GM23338 (cell line): ENCODE results near the gene SLA2. TPM values are rescaled to one million over a fixed set of nuclear protein-coding genes. Genes with fewer than 3 reads are reported as not detected.

Experiments used
- ATAC-seq: fragments of 200-7000 bp; cut with Tn5 transposase; 3 replicates; pipeline ENCODE4 v1.9.1; 2020
- DNase-seq: peaks from one replicate; pipeline ENCODE4 v3.0.0-alpha.2; 2015; ENCODE audit warnings: low spot score
- H2AFZ ChIP-seq: fragments of 200-600 bp; sonication (generic); 2 replicates; pipeline ENCODE4 v1.8.0; 2016; ENCODE audit warnings: antibody characterized with exemption, mild to moderate bottlenecking, moderate library complexity
- H3F3A ChIP-seq: fragments of 200-600 bp; sonication (generic); replicated peaks from 2 replicates; pipeline ENCODE4 v1.8.0; 2017; ENCODE audit warnings: antibody characterized with exemption, mixed run types, low read depth
- H3K27ac ChIP-seq: fragments of 200-600 bp; sonication (generic); 2 replicates; pipeline ENCODE4 v1.6.1; 2016; ENCODE audit warnings: low read depth
- H3K27me3 ChIP-seq: fragments of 200-600 bp; sonication (generic); 2 replicates; pipeline ENCODE4 v1.8.0; 2016; ENCODE audit warnings: mild to moderate bottlenecking, mixed run types, moderate library complexity; ENCODE audit not compliant: insufficient read depth
- H3K36me3 ChIP-seq: fragments of 200-600 bp; sonication (generic); 2 replicates; pipeline ENCODE4 v1.8.0; 2016; ENCODE audit warnings: mild to moderate bottlenecking; ENCODE audit not compliant: insufficient read depth
- H3K4me1 ChIP-seq: fragments of 200-600 bp; sonication (generic); 2 replicates; pipeline ENCODE4 v1.8.0; 2016; ENCODE audit warnings: mild to moderate bottlenecking, moderate library complexity; ENCODE audit not compliant: insufficient read depth
- H3K4me2 ChIP-seq: fragments of 200-600 bp; sonication (generic); 2 replicates; pipeline ENCODE4 v1.7.1; 2017; ENCODE audit warnings: mixed run types
- H3K4me3 ChIP-seq: fragments of 200-600 bp; sonication (generic); 2 replicates; pipeline ENCODE4 v1.6.1; 2016; ENCODE audit warnings: mixed run types
- H3K79me2 ChIP-seq: fragments of 200-600 bp; sonication (generic); replicated peaks from 2 replicates; pipeline ENCODE4 v1.8.0; 2017; ENCODE audit warnings: mild to moderate bottlenecking; ENCODE audit not compliant: insufficient read depth
- H3K9me2 ChIP-seq: fragments of 200-600 bp; sonication (generic); 2 replicates; pipeline ENCODE4 v1.8.0; 2017; ENCODE audit not compliant: insufficient read depth
- H4K20me1 ChIP-seq: fragments of 200-600 bp; sonication (generic); replicated peaks from 2 replicates; pipeline ENCODE4 v1.8.0; 2017; ENCODE audit warnings: mild to moderate bottlenecking; ENCODE audit not compliant: insufficient read depth
- H3K27ac Mint-ChIP-seq: 2 replicates; pipeline ENCODE4 v1.8.0; 2020; ENCODE audit warnings: inconsistent platforms, mild to moderate bottlenecking, moderate library complexity, mixed read lengths
- H3K27me3 Mint-ChIP-seq: 3 replicates; pipeline ENCODE4 v1.8.0; 2022; ENCODE audit warnings: low read depth, mild to moderate bottlenecking, moderate library complexity, mixed read lengths, inconsistent platforms; ENCODE audit not compliant: insufficient read depth, poor library complexity
- H3K36me3 Mint-ChIP-seq: 3 replicates; pipeline ENCODE4 v1.8.0; 2021; ENCODE audit warnings: low read depth, mild to moderate bottlenecking, inconsistent platforms, moderate library complexity, mixed read lengths
- H3K4me1 Mint-ChIP-seq: 3 replicates; pipeline ENCODE4 v1.8.0; 2020; ENCODE audit warnings: mild to moderate bottlenecking, inconsistent platforms, mixed read lengths
- H3K4me3 Mint-ChIP-seq: 3 replicates; pipeline ENCODE4 v1.8.0; 2021; ENCODE audit warnings: moderate library complexity, mild to moderate bottlenecking, inconsistent platforms, mixed read lengths
- H3K9me3 Mint-ChIP-seq: 3 replicates; pipeline ENCODE4 v1.8.0; 2020; ENCODE audit warnings: moderate library complexity, mild to moderate bottlenecking, inconsistent platforms, mixed read lengths
- CREB1 ChIP-seq: fragments of 250-450 bp; sonication (Bioruptor Pico); IDR thresholded peaks from 2 replicates; pipeline ENCODE4 v1.5.0; 2020; ENCODE audit warnings: low read depth, mild to moderate bottlenecking, moderate library complexity
- ETS1 ChIP-seq: IDR thresholded peaks from 2 replicates; pipeline ENCODE4 v1.6.1; 2016; ENCODE audit warnings: antibody characterized with exemption
- EZH2 ChIP-seq: fragments of 200-600 bp; sonication (generic); IDR thresholded peaks from one replicate; pipeline ENCODE4 v1.8.0; 2017; ENCODE audit warnings: antibody characterized with exemption, mild to moderate bottlenecking, low read depth; ENCODE audit not compliant: unreplicated experiment
- EZH2phosphoT487 ChIP-seq: fragments of 200-600 bp; sonication (generic); IDR thresholded peaks from one replicate; pipeline ENCODE4 v1.8.1; 2018; ENCODE audit warnings: antibody characterized with exemption; ENCODE audit not compliant: unreplicated experiment
- JUNB ChIP-seq: IDR thresholded peaks from one replicate; pipeline ENCODE4 v1.6.1; 2016; ENCODE audit warnings: antibody characterized with exemption; ENCODE audit not compliant: unreplicated experiment
- NANOG ChIP-seq: IDR thresholded peaks from 2 replicates; pipeline ENCODE4 v1.6.1; 2016; ENCODE audit warnings: antibody characterized with exemption, borderline replicate concordance
- POLR2AphosphoS5 ChIP-seq: IDR thresholded peaks from 2 replicates; pipeline ENCODE4 v1.6.1; 2016; ENCODE audit warnings: antibody characterized with exemption, low read depth
- STAT1 ChIP-seq: IDR thresholded peaks from one replicate; pipeline ENCODE4 v1.6.1; 2016; ENCODE audit warnings: antibody characterized with exemption; ENCODE audit not compliant: unreplicated experiment
- ZNF114 ChIP-seq: fragments of 250-450 bp; sonication (Bioruptor Pico); IDR thresholded peaks from 2 replicates; pipeline ENCODE4 v1.5.0; 2020; ENCODE audit warnings: mild to moderate bottlenecking, moderate library complexity
- ZNF331 ChIP-seq: fragments of 250-450 bp; sonication (Bioruptor Pico); IDR thresholded peaks from 2 replicates; pipeline ENCODE4 v1.5.0; 2020; ENCODE audit warnings: low read depth, mild to moderate bottlenecking, moderate library complexity
- ZNF462 ChIP-seq: fragments of 250-450 bp; sonication (Bioruptor Pico); IDR thresholded peaks from 2 replicates; pipeline ENCODE4 v1.5.0; 2020; ENCODE audit warnings: mild to moderate bottlenecking, moderate library complexity
- polyA plus RNA-seq: library from polyadenylated mRNA; unstranded; fragments of >200 nt; fragmentation: Nextera tagmentation; extraction: Ambion mirVana; gene quantifications from 2 replicates; pipeline ENCODE4 v1.2.1, GENCODE V29; 2016
- total RNA-seq: library from RNA; depleted of rRNA; stranded (reverse); fragments of >200 nt; shearing (Covaris generic); gene quantifications from 2 replicates; pipeline ENCODE4 v1.2.3, GENCODE V29; 2014
- TF ChIP-seq, protein P1 (sequence below), 2 experiments: fragments of 200-600 bp in 1 of 2; sonication (generic) in 1 of 2; conservative IDR thresholded peaks; 2 replicates each; pipeline versions ENCODE4 v1.5.1 to v1.6.1; 2016 to 2017; ENCODE audit warnings: antibody characterized with exemption in 2 of 2, low read depth in 2 of 2, mild to moderate bottlenecking in 2 of 2, moderate library complexity in 1 of 2
- TF ChIP-seq, protein P2 (sequence below): IDR thresholded peaks from one replicate; pipeline ENCODE4 v1.6.1; 2018; ENCODE audit warnings: antibody characterized with exemption; ENCODE audit not compliant: unreplicated experiment

SLA2 gene
- total and polyA plus RNA-seq, 2 experiments from 2014 or later: 0.18 TPM; not detected in 1

GRCh38 chr20:36628076-36628475 lies 17.9 kb downstream of the SLA2 start:
- peaks cover 9% of the 10 kb centered on the region for H3K4me1 Mint-ChIP-seq
- no peaks in the 10 kb centered on the region for H3K9me2 ChIP-seq
- H3K36me3 ChIP-seq: no peaks in the 10 kb centered on the region
- TF ChIP-seq CREB1 (CRISPR knock-in tag) (no peak), EZH2 (no peak), EZH2phosphoT487 (no peak), STAT1 (no peak), ZNF331 (CRISPR knock-in tag) (no peak), ETS1 (no peak), NANOG (no peak), POLR2AphosphoS5 (no peak), JUNB (no peak), ZNF114 (CRISPR knock-in tag) (no peak), ZNF462 (CRISPR knock-in tag) (no peak)
- TF ChIP-seq, protein P1, sequence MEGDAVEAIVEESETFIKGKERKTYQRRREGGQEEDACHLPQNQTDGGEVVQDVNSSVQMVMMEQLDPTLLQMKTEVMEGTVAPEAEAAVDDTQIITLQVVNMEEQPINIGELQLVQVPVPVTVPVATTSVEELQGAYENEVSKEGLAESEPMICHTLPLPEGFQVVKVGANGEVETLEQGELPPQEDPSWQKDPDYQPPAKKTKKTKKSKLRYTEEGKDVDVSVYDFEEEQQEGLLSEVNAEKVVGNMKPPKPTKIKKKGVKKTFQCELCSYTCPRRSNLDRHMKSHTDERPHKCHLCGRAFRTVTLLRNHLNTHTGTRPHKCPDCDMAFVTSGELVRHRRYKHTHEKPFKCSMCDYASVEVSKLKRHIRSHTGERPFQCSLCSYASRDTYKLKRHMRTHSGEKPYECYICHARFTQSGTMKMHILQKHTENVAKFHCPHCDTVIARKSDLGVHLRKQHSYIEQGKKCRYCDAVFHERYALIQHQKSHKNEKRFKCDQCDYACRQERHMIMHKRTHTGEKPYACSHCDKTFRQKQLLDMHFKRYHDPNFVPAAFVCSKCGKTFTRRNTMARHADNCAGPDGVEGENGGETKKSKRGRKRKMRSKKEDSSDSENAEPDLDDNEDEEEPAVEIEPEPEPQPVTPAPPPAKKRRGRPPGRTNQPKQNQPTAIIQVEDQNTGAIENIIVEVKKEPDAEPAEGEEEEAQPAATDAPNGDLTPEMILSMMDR (conservative IDR thresholded peaks at IDR 0.05; ENCODE audit: low read depth in 2 of 2): no peak
- TF ChIP-seq, protein P2, sequence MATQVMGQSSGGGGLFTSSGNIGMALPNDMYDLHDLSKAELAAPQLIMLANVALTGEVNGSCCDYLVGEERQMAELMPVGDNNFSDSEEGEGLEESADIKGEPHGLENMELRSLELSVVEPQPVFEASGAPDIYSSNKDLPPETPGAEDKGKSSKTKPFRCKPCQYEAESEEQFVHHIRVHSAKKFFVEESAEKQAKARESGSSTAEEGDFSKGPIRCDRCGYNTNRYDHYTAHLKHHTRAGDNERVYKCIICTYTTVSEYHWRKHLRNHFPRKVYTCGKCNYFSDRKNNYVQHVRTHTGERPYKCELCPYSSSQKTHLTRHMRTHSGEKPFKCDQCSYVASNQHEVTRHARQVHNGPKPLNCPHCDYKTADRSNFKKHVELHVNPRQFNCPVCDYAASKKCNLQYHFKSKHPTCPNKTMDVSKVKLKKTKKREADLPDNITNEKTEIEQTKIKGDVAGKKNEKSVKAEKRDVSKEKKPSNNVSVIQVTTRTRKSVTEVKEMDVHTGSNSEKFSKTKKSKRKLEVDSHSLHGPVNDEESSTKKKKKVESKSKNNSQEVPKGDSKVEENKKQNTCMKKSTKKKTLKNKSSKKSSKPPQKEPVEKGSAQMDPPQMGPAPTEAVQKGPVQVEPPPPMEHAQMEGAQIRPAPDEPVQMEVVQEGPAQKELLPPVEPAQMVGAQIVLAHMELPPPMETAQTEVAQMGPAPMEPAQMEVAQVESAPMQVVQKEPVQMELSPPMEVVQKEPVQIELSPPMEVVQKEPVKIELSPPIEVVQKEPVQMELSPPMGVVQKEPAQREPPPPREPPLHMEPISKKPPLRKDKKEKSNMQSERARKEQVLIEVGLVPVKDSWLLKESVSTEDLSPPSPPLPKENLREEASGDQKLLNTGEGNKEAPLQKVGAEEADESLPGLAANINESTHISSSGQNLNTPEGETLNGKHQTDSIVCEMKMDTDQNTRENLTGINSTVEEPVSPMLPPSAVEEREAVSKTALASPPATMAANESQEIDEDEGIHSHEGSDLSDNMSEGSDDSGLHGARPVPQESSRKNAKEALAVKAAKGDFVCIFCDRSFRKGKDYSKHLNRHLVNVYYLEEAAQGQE: no peak
- H3K27me3 Mint-ChIP-seq: peaks cover under 1% of the 10 kb centered on the region
- no peak overlapping the region for H3K27ac Mint-ChIP-seq
- H3K36me3 Mint-ChIP-seq: no peaks in the 10 kb centered on the region; the same call in 2 of the 3 replicates
- H3K27ac ChIP-seq: no peak overlapping the region
- no peaks in the 10 kb centered on the region for H3K27me3 ChIP-seq
- H3K9me3 Mint-ChIP-seq: no peaks in the 10 kb centered on the region
- no peak overlapping the region for H3K4me3 ChIP-seq
- no peak for DNase-seq
- H2AFZ ChIP-seq: no peak overlapping the region
- H3K79me2 ChIP-seq: no peaks in the 10 kb centered on the region
- H3K4me2 ChIP-seq: no peak overlapping the region
- no peak for ATAC-seq
- H3K4me3 Mint-ChIP-seq: no peak overlapping the region
- no peaks in the 10 kb centered on the region for H3F3A ChIP-seq
- H4K20me1 ChIP-seq: no peaks in the 10 kb centered on the region
- H3K4me1 ChIP-seq: no peaks in the 10 kb centered on the region; the same call in 1 of the 2 replicates
